HepG2 (cell line): ENCODE measurements around the gene CCDC201. TPM values are rescaled to one million over a fixed set of nuclear protein-coding genes. Genes with fewer than 3 reads are reported as not detected.

Experiments
- ETV5 ChIP-seq: IDR thresholded peaks from 2 replicates; pipeline ENCODE4 v1.6.1; 2018; ENCODE audit warnings: missing biosample characterization, missing genetic modification reagents, inconsistent platforms, borderline replicate concordance
- POLR2A ChIP-seq, 2 experiments: IDR thresholded peaks; 2 replicates each; pipeline ENCODE4 v1.6.1; 2011; ENCODE audit warnings: low read depth in 2 of 2, low read length in 2 of 2, mild to moderate bottlenecking in 1 of 2, moderate library complexity in 1 of 2; ENCODE audit not compliant: insufficient read depth in 1 of 2
- RFX1 ChIP-seq: fragments of 450-650 bp; IDR thresholded peaks from 2 replicates; pipeline ENCODE4 v1.6.1; 2017
- TGIF2 ChIP-seq: IDR thresholded peaks from 2 replicates; pipeline ENCODE4 v1.6.1; 2016; ENCODE audit warnings: control low read depth, missing compliant biosample characterization
- ZBTB10 ChIP-seq: sonication (generic); formaldehyde crosslinking; IDR thresholded peaks from 2 replicates; pipeline ENCODE4 v1.4.0; 2020; ENCODE audit warnings: missing genetic modification reagents, borderline replicate concordance
- ZNF318 ChIP-seq: sonication (generic); formaldehyde crosslinking; IDR thresholded peaks from 2 replicates; pipeline ENCODE4 v1.4.0; 2020; ENCODE audit warnings: mild to moderate bottlenecking, missing genetic modification reagents
- ZNF552 ChIP-seq: sonication (generic); formaldehyde crosslinking; IDR thresholded peaks from 2 replicates; pipeline ENCODE4 v1.9.0; 2022; ENCODE audit warnings: missing genetic modification reagents, mild to moderate bottlenecking, borderline replicate concordance
- ZNF558 ChIP-seq: sonication (generic); formaldehyde crosslinking; IDR thresholded peaks from 2 replicates; pipeline ENCODE4 v1.9.0; 2022; ENCODE audit warnings: mild to moderate bottlenecking, missing genetic modification reagents, borderline replicate concordance
- ZNF687 ChIP-seq: sonication (generic); formaldehyde crosslinking; IDR thresholded peaks from 2 replicates; pipeline ENCODE4 v1.5.1; 2020; ENCODE audit warnings: mild to moderate bottlenecking, missing genetic modification reagents, moderate library complexity
- ZNF691 ChIP-seq: sonication (generic); formaldehyde crosslinking; IDR thresholded peaks from 2 replicates; pipeline ENCODE4 v1.4.0; 2020; ENCODE audit warnings: missing genetic modification reagents, low read depth, mild to moderate bottlenecking, borderline replicate concordance
- ZNF775 ChIP-seq: sonication (generic); formaldehyde crosslinking; IDR thresholded peaks from 2 replicates; pipeline ENCODE4 v1.4.0; 2020; ENCODE audit warnings: missing genetic modification reagents, mild to moderate bottlenecking, moderate library complexity, borderline replicate concordance
- ZNF790 ChIP-seq: sonication (generic); formaldehyde crosslinking; IDR thresholded peaks from 2 replicates; pipeline ENCODE4 v1.8.0; 2022; ENCODE audit warnings: missing genetic modification reagents, mild to moderate bottlenecking, borderline replicate concordance
- polyA plus RNA-seq, 8 experiments: library from polyadenylated mRNA; depleted of rRNA in 3 of 8; stranded (reverse) in 7 of 8; unstranded in 1 of 8; fragments of >200 nt; fragmentation: Illumina TruSeq in 4 of 8; extraction: Trizol in 4 of 8; gene quantifications; 2 replicates each; pipeline versions ENCODE4 v1.2.1 to v1.2.3, GENCODE V29; 2011 to 2016; ENCODE audit warnings: low read depth in 4 of 8, missing spikeins in 1 of 8, mixed read lengths in 1 of 8; ENCODE audit not compliant: insufficient read depth in 1 of 8
- total RNA-seq, 5 experiments: library from RNA; depleted of rRNA; stranded (reverse); fragments of >200 nt; fragmentation: Illumina TruSeq; extraction: Trizol; gene quantifications; 2 replicates each; pipeline ENCODE4 v1.2.3, GENCODE V29; 2016; ENCODE audit warnings: low read depth in 1 of 5

Gene CCDC201
- total and polyA plus RNA-seq, 2 of the 13 experiments (the other 11 are each of a cell fraction or from before 2014, with no cell fraction given) = 0.92 TPM; not detected in 1

GRCh38 chr7:45892407-45893035 is 19.6 kb upstream of the CCDC201 start (continued):
- TF ChIP-seq ZBTB10 (CRISPR knock-in tag) = no peak
- peak; percentile 62; the same call in 1 of the 2 replicates for TF ChIP-seq ETV5 (CRISPR knock-in tag)
- TF ChIP-seq ZNF558 (CRISPR knock-in tag) = no peak; the same call in 1 of the 2 replicates
- TF ChIP-seq ZNF790 (CRISPR knock-in tag) = no peak
- peak; percentile 49; the same call in 1 of the 2 replicates for TF ChIP-seq TGIF2 (CRISPR knock-in tag)
- peak in 1 of 2 experiments; percentile 65; a peak in 2 of 4 replicates for TF ChIP-seq POLR2A (IDR thresholded peaks at IDR 0.05; ENCODE audit: insufficient read depth in 1 of 2, low read depth in 2 of 2, low read length in 2 of 2)
- TF ChIP-seq ZNF318 (CRISPR knock-in tag) = peak; percentile 88; the same call in 1 of the 2 replicates
- peak; percentile 53; the same call in 1 of the 2 replicates for TF ChIP-seq ZNF687
- TF ChIP-seq ZNF775 (CRISPR knock-in tag) = 0 out of 2 replicates have a peak, but pooled peaks have one; percentile 25
- TF ChIP-seq ZNF552 (CRISPR knock-in tag) = 0 out of 2 replicates have a peak, but pooled peaks have one; percentile 33
- no peak for TF ChIP-seq RFX1
- TF ChIP-seq ZNF691 = peak; percentile 93
